WTC11 (cell line): ENCODE measurements around the gene KNL1. TPM values are rescaled to one million over a fixed set of nuclear protein-coding genes. Genes with fewer than 3 reads are reported as not detected.

Experiments
- CBFB ChIP-seq: sonication (generic); formaldehyde crosslinking; IDR thresholded peaks from 2 replicates; pipeline ENCODE4 v1.8.1; 2022; ENCODE audit warnings: mild to moderate bottlenecking, low read depth, missing genetic modification reagents
- CREB1 ChIP-seq: sonication (generic); formaldehyde crosslinking; IDR thresholded peaks from 2 replicates; pipeline ENCODE4 v1.8.0; 2023; ENCODE audit warnings: mild to moderate bottlenecking, missing genetic modification reagents
- ELF4 ChIP-seq: sonication (generic); formaldehyde crosslinking; IDR thresholded peaks from 2 replicates; pipeline ENCODE4 v1.8.1; 2022; ENCODE audit warnings: low read depth, mild to moderate bottlenecking, moderate library complexity, missing genetic modification reagents
- FOXK1 ChIP-seq: sonication (generic); formaldehyde crosslinking; IDR thresholded peaks from 2 replicates; pipeline ENCODE4 v1.8.0; 2022; ENCODE audit warnings: mild to moderate bottlenecking, moderate library complexity, missing genetic modification reagents
- FOXP1 ChIP-seq: sonication (generic); formaldehyde crosslinking; IDR thresholded peaks from 2 replicates; pipeline ENCODE4 v1.8.0; 2022; ENCODE audit warnings: missing genetic modification reagents, mild to moderate bottlenecking, moderate library complexity, borderline replicate concordance
- KAT7 ChIP-seq: sonication (generic); formaldehyde crosslinking; IDR thresholded peaks from 2 replicates; pipeline ENCODE4 v1.8.1; 2023; ENCODE audit warnings: missing genetic modification reagents, mild to moderate bottlenecking, borderline replicate concordance
- NFE2L1 ChIP-seq: sonication (generic); formaldehyde crosslinking; IDR thresholded peaks from 2 replicates; pipeline ENCODE4 v1.8.1; 2023; ENCODE audit warnings: missing genetic modification reagents
- OVOL2 ChIP-seq: fragments of 250-450 bp; sonication (Bioruptor Pico); IDR thresholded peaks from 2 replicates; pipeline ENCODE4 v1.9.0; 2021; ENCODE audit warnings: mild to moderate bottlenecking, borderline replicate concordance
- PRRX2 ChIP-seq: fragments of 250-450 bp; sonication (Bioruptor Pico); IDR thresholded peaks from 2 replicates; pipeline ENCODE4 v1.8.0; 2021; ENCODE audit warnings: mild to moderate bottlenecking
- RELA ChIP-seq: sonication (generic); formaldehyde crosslinking; IDR thresholded peaks from 2 replicates; pipeline ENCODE4 v1.8.1; 2022; ENCODE audit warnings: missing genetic modification reagents, mild to moderate bottlenecking, borderline replicate concordance
- RORB ChIP-seq: fragments of 250-450 bp; sonication (Bioruptor Pico); IDR thresholded peaks from 2 replicates; pipeline ENCODE4 v1.9.0; 2021; ENCODE audit warnings: mild to moderate bottlenecking
- SP1 ChIP-seq: sonication (generic); formaldehyde crosslinking; conservative IDR thresholded peaks from 2 replicates; pipeline ENCODE4 v1.8.1; 2022; ENCODE audit warnings: missing genetic modification reagents
- ZBTB21 ChIP-seq: sonication (generic); formaldehyde crosslinking; IDR thresholded peaks from 2 replicates; pipeline ENCODE4 v1.8.1; 2023; ENCODE audit warnings: mild to moderate bottlenecking, missing genetic modification reagents, borderline replicate concordance
- ZNF396 ChIP-seq: fragments of 250-450 bp; sonication (Bioruptor Pico); IDR thresholded peaks from 2 replicates; pipeline ENCODE4 v1.8.0; 2021; ENCODE audit warnings: mild to moderate bottlenecking, moderate library complexity, borderline replicate concordance
- ZNF416 ChIP-seq: fragments of 250-450 bp; sonication (Bioruptor Pico); IDR thresholded peaks from 2 replicates; pipeline ENCODE4 v1.9.0; 2021; ENCODE audit warnings: mild to moderate bottlenecking, inconsistent platforms
- ZNF671 ChIP-seq: fragments of 250-450 bp; sonication (Bioruptor Pico); IDR thresholded peaks from 2 replicates; pipeline ENCODE4 v1.8.0; 2021; ENCODE audit warnings: mild to moderate bottlenecking
- total RNA-seq: library from RNA; stranded (reverse); gene quantifications from 3 replicates; pipeline ENCODE4 v1.2.3, GENCODE V29; 2021
- TF ChIP-seq, protein P1 (sequence below): fragments of 250-450 bp; sonication (Bioruptor Pico); conservative IDR thresholded peaks from 2 replicates; pipeline ENCODE4 v1.9.0; 2021; ENCODE audit warnings: mild to moderate bottlenecking
- TF ChIP-seq, protein P2 (sequence below): sonication (generic); formaldehyde crosslinking; IDR thresholded peaks from 2 replicates; pipeline ENCODE4 v1.8.1; 2022; ENCODE audit warnings: missing genetic modification reagents, borderline replicate concordance
- TF ChIP-seq, protein P3 (sequence below): sonication (generic); formaldehyde crosslinking; IDR thresholded peaks from 2 replicates; pipeline ENCODE4 v1.8.1; 2023; ENCODE audit warnings: mild to moderate bottlenecking, missing genetic modification reagents, moderate library complexity
- TF ChIP-seq, protein P4 (sequence below): sonication (generic); formaldehyde crosslinking; IDR thresholded peaks from 2 replicates; pipeline ENCODE4 v1.8.1; 2023; ENCODE audit warnings: mild to moderate bottlenecking, missing genetic modification reagents, borderline replicate concordance
- TF ChIP-seq, protein P5 (sequence below): fragments of 250-450 bp; sonication (Bioruptor Pico); IDR thresholded peaks from 2 replicates; pipeline ENCODE4 v1.9.0; 2021; ENCODE audit warnings: moderate library complexity, mild to moderate bottlenecking, inconsistent platforms, borderline replicate concordance
- TF ChIP-seq, protein P6 (sequence below): sonication (generic); formaldehyde crosslinking; IDR thresholded peaks from 2 replicates; pipeline ENCODE4 v1.8.0; 2022; ENCODE audit warnings: mild to moderate bottlenecking, missing genetic modification reagents
- TF ChIP-seq, protein P7 (sequence below): sonication (generic); formaldehyde crosslinking; IDR thresholded peaks from 2 replicates; pipeline ENCODE4 v1.8.0; 2023; ENCODE audit warnings: missing genetic modification reagents, mild to moderate bottlenecking, borderline replicate concordance

KNL1 gene
- total RNA-seq, 1 experiment from 2014 or later: 24.0 TPM

DNA sequence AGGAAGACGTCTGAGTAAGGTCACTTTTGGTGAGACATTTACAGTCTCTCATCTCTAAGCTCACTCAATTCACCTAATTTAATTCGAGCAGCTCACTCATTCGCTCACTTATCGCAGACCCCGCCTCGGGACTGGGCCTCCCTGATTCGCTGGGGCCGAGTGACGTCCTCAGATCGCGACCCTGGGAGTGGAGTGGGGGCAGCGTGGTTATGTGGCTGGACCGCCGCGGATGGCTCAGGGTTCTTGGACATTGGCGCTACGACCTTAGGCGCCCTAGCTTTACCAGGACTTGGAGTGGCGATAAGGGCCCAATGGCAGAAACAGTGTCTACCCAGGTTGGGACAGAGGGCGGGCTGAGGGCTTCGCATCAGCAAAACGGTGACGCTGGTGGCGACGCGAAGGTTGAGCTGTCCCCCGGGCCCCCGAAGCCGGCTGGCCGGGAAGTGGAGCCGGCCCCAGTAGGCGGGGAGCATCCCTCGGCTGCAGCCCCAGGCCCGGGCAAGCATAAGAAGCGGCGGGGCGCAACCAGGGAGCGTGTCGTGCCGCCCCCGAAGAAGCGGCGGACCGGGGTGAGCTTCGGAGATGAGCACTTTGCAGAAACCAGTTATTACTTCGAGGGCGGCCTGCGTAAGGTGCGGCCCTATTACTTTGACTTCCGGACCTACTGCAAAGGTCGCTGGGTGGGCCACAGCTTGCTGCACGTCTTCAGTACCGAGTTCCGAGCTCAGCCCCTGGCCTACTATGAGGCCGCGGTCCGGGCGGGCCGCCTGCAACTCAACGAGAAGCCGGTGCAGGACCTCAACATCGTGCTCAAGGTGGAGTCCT lies 24.7 kb upstream of the KNL1 start, which contains the start of gene RPUSD2 (continued):
- TF ChIP-seq, protein P1, sequence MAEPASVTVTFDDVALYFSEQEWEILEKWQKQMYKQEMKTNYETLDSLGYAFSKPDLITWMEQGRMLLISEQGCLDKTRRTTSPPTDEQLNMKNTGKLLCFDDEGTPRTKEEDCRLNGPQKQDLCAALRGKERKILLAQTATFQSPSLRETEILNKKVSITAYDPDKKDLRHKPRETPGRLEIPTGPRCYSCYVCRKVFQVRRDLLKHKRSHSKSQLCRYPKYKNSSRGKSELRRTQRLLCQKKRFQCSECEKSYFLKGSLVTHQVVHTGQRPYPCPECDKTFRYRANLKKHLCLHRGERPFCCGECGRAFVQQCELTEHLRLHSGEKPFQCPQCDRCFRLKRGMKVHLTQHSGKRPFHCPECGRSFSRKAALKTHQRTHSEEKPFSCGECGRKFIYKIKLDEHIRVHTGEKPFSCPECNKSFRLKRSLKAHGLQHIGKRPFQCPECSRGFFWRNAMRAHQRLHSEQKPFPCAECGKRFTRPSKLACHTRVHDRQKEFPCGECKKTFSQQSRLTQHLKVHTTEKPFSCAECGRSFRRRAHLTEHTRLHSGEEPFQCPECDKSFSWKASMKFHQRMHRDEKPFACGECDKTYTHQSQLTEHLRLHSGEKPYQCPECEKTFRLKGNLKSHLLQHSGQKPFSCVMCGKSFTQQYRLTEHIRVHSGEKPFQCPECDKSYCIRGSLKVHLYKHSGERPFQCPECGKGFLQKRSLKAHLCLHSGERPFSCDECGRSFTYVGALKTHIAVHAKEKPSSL: no peak
- TF ChIP-seq ELF4 (CRISPR knock-in tag) (no peak), CBFB (no peak), RORB (CRISPR knock-in tag) (no peak), PRRX2 (no peak), CREB1 (CRISPR knock-in tag) (peak; percentile 76; the same call in 1 of the 2 replicates), OVOL2 (CRISPR knock-in tag) (no peak), RELA (CRISPR knock-in tag) (no peak), ZNF671 (CRISPR knock-in tag) (no peak), ZBTB21 (CRISPR knock-in tag) (no peak), ZNF396 (CRISPR knock-in tag) (no peak), NFE2L1 (0 out of 2 replicates have a peak, but pooled peaks have one; percentile 21), FOXK1 (CRISPR knock-in tag) (peak; percentile 82; the same call in 1 of the 2 replicates), ZNF416 (CRISPR knock-in tag) (no peak), KAT7 (CRISPR knock-in tag) (peak; percentile 87; the same call in 1 of the 2 replicates), SP1 (CRISPR knock-in tag) (peak; percentile 81), FOXP1 (CRISPR knock-in tag) (peak; percentile 57; the same call in 1 of the 2 replicates)
- TF ChIP-seq, protein P2, sequence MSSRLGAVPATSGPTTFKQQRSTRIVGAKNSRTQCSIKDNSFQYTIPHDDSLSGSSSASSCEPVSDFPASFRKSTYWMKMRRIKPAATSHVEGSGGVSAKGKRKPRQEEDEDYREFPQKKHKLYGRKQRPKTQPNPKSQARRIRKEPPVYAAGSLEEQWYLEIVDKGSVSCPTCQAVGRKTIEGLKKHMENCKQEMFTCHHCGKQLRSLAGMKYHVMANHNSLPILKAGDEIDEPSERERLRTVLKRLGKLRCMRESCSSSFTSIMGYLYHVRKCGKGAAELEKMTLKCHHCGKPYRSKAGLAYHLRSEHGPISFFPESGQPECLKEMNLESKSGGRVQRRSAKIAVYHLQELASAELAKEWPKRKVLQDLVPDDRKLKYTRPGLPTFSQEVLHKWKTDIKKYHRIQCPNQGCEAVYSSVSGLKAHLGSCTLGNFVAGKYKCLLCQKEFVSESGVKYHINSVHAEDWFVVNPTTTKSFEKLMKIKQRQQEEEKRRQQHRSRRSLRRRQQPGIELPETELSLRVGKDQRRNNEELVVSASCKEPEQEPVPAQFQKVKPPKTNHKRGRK (CRISPR knock-in tag): no peak
- TF ChIP-seq, protein P3, sequence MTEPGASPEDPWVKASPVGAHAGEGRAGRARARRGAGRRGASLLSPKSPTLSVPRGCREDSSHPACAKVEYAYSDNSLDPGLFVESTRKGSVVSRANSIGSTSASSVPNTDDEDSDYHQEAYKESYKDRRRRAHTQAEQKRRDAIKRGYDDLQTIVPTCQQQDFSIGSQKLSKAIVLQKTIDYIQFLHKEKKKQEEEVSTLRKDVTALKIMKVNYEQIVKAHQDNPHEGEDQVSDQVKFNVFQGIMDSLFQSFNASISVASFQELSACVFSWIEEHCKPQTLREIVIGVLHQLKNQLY (CRISPR knock-in tag): no peak
- TF ChIP-seq, protein P4, sequence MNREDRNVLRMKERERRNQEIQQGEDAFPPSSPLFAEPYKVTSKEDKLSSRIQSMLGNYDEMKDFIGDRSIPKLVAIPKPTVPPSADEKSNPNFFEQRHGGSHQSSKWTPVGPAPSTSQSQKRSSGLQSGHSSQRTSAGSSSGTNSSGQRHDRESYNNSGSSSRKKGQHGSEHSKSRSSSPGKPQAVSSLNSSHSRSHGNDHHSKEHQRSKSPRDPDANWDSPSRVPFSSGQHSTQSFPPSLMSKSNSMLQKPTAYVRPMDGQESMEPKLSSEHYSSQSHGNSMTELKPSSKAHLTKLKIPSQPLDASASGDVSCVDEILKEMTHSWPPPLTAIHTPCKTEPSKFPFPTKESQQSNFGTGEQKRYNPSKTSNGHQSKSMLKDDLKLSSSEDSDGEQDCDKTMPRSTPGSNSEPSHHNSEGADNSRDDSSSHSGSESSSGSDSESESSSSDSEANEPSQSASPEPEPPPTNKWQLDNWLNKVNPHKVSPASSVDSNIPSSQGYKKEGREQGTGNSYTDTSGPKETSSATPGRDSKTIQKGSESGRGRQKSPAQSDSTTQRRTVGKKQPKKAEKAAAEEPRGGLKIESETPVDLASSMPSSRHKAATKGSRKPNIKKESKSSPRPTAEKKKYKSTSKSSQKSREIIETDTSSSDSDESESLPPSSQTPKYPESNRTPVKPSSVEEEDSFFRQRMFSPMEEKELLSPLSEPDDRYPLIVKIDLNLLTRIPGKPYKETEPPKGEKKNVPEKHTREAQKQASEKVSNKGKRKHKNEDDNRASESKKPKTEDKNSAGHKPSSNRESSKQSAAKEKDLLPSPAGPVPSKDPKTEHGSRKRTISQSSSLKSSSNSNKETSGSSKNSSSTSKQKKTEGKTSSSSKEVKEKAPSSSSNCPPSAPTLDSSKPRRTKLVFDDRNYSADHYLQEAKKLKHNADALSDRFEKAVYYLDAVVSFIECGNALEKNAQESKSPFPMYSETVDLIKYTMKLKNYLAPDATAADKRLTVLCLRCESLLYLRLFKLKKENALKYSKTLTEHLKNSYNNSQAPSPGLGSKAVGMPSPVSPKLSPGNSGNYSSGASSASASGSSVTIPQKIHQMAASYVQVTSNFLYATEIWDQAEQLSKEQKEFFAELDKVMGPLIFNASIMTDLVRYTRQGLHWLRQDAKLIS: no peak
- TF ChIP-seq, protein P5, sequence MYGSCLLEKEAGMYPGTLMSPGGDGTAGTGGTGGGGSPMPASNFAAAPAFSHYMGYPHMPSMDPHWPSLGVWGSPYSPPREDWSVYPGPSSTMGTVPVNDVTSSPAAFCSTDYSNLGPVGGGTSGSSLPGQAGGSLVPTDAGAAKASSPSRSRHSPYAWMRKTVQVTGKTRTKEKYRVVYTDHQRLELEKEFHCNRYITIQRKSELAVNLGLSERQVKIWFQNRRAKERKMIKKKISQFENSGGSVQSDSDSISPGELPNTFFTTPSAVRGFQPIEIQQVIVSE (CRISPR knock-in tag): no peak
- TF ChIP-seq, protein P6, sequence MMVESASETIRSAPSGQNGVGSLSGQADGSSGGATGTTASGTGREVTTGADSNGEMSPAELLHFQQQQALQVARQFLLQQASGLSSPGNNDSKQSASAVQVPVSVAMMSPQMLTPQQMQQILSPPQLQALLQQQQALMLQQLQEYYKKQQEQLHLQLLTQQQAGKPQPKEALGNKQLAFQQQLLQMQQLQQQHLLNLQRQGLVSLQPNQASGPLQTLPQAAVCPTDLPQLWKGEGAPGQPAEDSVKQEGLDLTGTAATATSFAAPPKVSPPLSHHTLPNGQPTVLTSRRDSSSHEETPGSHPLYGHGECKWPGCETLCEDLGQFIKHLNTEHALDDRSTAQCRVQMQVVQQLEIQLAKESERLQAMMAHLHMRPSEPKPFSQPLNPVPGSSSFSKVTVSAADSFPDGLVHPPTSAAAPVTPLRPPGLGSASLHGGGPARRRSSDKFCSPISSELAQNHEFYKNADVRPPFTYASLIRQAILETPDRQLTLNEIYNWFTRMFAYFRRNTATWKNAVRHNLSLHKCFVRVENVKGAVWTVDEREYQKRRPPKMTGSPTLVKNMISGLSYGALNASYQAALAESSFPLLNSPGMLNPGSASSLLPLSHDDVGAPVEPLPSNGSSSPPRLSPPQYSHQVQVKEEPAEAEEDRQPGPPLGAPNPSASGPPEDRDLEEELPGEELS (CRISPR knock-in tag): peak; percentile 91
- TF ChIP-seq, protein P7, sequence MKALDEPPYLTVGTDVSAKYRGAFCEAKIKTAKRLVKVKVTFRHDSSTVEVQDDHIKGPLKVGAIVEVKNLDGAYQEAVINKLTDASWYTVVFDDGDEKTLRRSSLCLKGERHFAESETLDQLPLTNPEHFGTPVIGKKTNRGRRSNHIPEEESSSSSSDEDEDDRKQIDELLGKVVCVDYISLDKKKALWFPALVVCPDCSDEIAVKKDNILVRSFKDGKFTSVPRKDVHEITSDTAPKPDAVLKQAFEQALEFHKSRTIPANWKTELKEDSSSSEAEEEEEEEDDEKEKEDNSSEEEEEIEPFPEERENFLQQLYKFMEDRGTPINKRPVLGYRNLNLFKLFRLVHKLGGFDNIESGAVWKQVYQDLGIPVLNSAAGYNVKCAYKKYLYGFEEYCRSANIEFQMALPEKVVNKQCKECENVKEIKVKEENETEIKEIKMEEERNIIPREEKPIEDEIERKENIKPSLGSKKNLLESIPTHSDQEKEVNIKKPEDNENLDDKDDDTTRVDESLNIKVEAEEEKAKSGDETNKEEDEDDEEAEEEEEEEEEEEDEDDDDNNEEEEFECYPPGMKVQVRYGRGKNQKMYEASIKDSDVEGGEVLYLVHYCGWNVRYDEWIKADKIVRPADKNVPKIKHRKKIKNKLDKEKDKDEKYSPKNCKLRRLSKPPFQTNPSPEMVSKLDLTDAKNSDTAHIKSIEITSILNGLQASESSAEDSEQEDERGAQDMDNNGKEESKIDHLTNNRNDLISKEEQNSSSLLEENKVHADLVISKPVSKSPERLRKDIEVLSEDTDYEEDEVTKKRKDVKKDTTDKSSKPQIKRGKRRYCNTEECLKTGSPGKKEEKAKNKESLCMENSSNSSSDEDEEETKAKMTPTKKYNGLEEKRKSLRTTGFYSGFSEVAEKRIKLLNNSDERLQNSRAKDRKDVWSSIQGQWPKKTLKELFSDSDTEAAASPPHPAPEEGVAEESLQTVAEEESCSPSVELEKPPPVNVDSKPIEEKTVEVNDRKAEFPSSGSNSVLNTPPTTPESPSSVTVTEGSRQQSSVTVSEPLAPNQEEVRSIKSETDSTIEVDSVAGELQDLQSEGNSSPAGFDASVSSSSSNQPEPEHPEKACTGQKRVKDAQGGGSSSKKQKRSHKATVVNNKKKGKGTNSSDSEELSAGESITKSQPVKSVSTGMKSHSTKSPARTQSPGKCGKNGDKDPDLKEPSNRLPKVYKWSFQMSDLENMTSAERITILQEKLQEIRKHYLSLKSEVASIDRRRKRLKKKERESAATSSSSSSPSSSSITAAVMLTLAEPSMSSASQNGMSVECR (CRISPR knock-in tag): peak; percentile 89
